Psoas muscle (tissue), 8 donors: ENCODE data around the gene GBP1. TPM values are rescaled to one million over a fixed set of nuclear protein-coding genes. Genes with fewer than 3 reads are reported as not detected.
A peak's percentile ranks its signal among the peaks of the same experiment; 100 is the strongest.
"Not testable (repeated sequence)": the region's sequence is repeated elsewhere in the genome, so short reads cannot be mapped to it uniquely, and the experiment has no call there.

ENCODE experiments used
- ATAC-seq, 4 donors: fragments of 200-7000 bp; cut with Tn5 transposase; one replicate each; pipeline ENCODE4 v1.9.1; 2020; ENCODE audit warnings: moderate library complexity in 3 of 4, mild to moderate bottlenecking in 2 of 4
- DNase-seq, 2 donors: peaks; one replicate each; pipeline ENCODE4 v3.0.0-alpha.2; 2020
- H3K27ac ChIP-seq: fragments of 200-600 bp; one replicate; pipeline ENCODE4 v1.8.0; 2022
- H3K27me3 ChIP-seq, 3 donors: fragments of 200-600 bp in 1 of 3; one replicate each; pipeline versions ENCODE4 v1.6.1 to v1.8.0; 2013 to 2022; ENCODE audit warnings: low read length in 2 of 3, mild to moderate bottlenecking in 2 of 3, moderate library complexity in 1 of 3; ENCODE audit not compliant: insufficient read depth in 3 of 3
- H3K36me3 ChIP-seq, 2 donors: fragments of 200-600 bp in 1 of 2; one replicate each; pipeline versions ENCODE4 v1.6.1 to v1.8.0; 2013 to 2022; ENCODE audit warnings: low read depth in 1 of 2, mild to moderate bottlenecking in 1 of 2, moderate library complexity in 1 of 2; ENCODE audit not compliant: insufficient read depth in 1 of 2
- H3K4me1 ChIP-seq: fragments of 200-600 bp; one replicate; pipeline ENCODE4 v1.8.0; 2022
- H3K4me3 ChIP-seq: fragments of 200-600 bp; one replicate; pipeline ENCODE4 v1.8.0; 2022; ENCODE audit warnings: mild to moderate bottlenecking
- H3K9me3 ChIP-seq: fragments of 200-600 bp; one replicate; pipeline ENCODE4 v1.8.0; 2022
- WGBS, 3 donors: extraction: QIAGEN DNeasy Blood & Tissue Kit; methylation state at CpG; one replicate each; pipeline versions ENCODE4 v1.1.6 to v1.1.7; 2013; 5-methylcytosine and 5-hydroxymethylcytosine counted together
- intact Hi-C, 2 donors: fragments of 100-400 bp; cut with DNase I; formaldehyde crosslinking; loops; one replicate each; pipeline versions ENCODE4 v1.11.0 to v1.14.2; 2022
- polyA plus RNA-seq, 3 donors: library from polyadenylated mRNA; stranded (reverse); fragments of 200-250 nt; gene quantifications; one replicate each; pipeline ENCODE4 v1.2.3, GENCODE V29; 2013
- total RNA-seq, 4 donors: library from RNA; stranded (reverse); fragmentation: NEBNext Ultra II Directional in 2 of 4; extraction: Animal tissue kit (Norgen Biotek cat#: 25700) in 2 of 4; gene quantifications; one replicate each; pipeline versions ENCODE4 v1.2.1 to v1.2.4, GENCODE V29; 2021 to 2023
- TF ChIP-seq, protein P1 (sequence below): fragments of 200-600 bp; IDR thresholded peaks from one replicate; pipeline ENCODE4 v1.8.0; 2022; ENCODE audit warnings: antibody characterized with exemption
- donor health status: healthy with polysubstance abuse.
- donor health status: DM: no; HTN: no; CAD: no; lungs with moderate emphysema.
- donor health status: Bipolar disorder and iron deficiency.
- donor health status: healthy.
- donor health status: DM: yes; HTN: yes; CAD: no.
- donor health status: DM: no; HTN: no; CAD: no.
- donor health status: DM: no; HTN: no; CAD: no.
- donor health status: DM: yes; HTN: yes; CAD: no.

GBP1 gene
- total and polyA plus RNA-seq, 7 donors: 1.7 to 4.1 (median 3.3) TPM

DNA sequence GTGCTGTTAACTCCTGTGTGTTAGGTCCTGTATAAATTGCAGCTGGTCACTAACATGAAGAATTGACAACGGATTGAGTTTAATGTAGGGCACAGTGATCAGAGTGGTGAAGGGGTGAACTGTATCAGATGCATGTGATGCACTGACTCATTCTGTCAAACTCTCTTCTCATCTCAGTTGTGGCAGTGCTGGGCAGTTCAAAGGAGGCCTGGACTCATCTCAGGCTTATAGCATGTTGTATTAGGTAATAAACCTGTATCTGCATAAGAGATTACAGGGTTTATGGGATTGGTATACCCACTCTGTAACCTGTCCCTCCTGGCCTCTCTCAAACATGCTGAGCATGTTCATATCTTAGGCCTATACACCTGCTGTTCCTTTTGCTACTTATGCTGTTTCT lies 29.9 kb downstream of the GBP1 start:
- intact Hi-C loops: no loop called here
- no peak overlapping the region for H3K27ac ChIP-seq
- no peaks in the 10 kb centered on the region for H3K27me3 ChIP-seq
- no peak overlapping the region for H3K4me3 ChIP-seq
- no peaks in the 10 kb centered on the region for H3K9me3 ChIP-seq
- no peak for DNase-seq
- TF ChIP-seq, protein P1, sequence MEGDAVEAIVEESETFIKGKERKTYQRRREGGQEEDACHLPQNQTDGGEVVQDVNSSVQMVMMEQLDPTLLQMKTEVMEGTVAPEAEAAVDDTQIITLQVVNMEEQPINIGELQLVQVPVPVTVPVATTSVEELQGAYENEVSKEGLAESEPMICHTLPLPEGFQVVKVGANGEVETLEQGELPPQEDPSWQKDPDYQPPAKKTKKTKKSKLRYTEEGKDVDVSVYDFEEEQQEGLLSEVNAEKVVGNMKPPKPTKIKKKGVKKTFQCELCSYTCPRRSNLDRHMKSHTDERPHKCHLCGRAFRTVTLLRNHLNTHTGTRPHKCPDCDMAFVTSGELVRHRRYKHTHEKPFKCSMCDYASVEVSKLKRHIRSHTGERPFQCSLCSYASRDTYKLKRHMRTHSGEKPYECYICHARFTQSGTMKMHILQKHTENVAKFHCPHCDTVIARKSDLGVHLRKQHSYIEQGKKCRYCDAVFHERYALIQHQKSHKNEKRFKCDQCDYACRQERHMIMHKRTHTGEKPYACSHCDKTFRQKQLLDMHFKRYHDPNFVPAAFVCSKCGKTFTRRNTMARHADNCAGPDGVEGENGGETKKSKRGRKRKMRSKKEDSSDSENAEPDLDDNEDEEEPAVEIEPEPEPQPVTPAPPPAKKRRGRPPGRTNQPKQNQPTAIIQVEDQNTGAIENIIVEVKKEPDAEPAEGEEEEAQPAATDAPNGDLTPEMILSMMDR: no peak
- 77 to 87% (median 77%) methylated on average over 1 of the region's 1 CpG for WGBS, 3 donors
- no peaks in the 10 kb centered on the region for H3K36me3 ChIP-seq
- no peaks in the 10 kb centered on the region for H3K4me1 ChIP-seq
- no peak for ATAC-seq

DNA sequence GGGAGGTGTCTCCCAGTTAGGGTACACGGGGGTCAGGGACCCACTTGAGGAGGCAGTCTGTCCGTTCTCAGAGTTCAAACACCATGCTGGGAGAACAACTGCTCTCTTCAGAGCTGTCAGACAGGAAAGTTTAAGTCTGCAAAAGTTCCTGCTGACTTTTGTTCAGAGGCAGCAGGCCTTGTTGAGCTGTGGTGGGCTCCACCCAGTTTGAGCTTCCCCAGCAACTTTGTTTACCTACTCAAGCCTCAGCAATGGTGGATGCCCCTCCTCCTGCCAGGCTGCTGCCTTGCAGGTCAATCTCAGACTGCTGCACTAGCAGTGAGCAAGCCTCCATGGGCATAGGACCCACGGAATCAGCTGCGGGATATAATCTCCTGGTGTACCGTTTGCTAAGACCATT lies 31.0 kb downstream of the GBP1 start:
- H3K9me3 ChIP-seq, H3K4me3 ChIP-seq, H3K4me1 ChIP-seq, DNase-seq, intact Hi-C loops, H3K27me3 ChIP-seq, ATAC-seq, H3K27ac ChIP-seq, H3K36me3 ChIP-seq: not testable (repeated sequence)
- WGBS, 3 donors: 88 to 92% (median 90%) methylated on average over 5 of the region's 5 CpGs

DNA sequence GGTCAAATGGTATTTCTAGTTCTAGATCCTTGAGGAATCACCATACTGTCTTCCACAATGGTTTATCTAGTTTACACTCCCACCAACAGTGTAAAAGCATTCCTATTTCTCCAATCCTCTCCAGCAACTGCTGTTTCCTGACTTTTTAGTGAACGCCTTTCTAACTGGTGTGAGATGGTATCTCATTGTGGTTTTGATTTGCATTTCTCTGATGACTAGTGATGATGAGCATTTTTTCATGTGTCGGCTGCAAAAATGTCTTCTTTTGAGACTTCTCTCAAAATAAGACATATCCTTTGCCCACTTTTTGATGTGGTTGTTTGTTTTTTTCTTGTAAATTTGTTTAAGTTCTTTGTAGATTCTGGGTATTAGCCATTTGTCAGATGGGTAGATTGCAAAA lies 36.0 kb downstream of the GBP1 start:
- 87 to 94% (median 89%) methylated on average over 2 of the region's 2 CpGs for WGBS, 3 donors
- H3K27ac ChIP-seq, H3K36me3 ChIP-seq, intact Hi-C loops, H3K9me3 ChIP-seq, H3K27me3 ChIP-seq, H3K4me1 ChIP-seq, H3K4me3 ChIP-seq, DNase-seq, ATAC-seq: not testable (repeated sequence)

DNA sequence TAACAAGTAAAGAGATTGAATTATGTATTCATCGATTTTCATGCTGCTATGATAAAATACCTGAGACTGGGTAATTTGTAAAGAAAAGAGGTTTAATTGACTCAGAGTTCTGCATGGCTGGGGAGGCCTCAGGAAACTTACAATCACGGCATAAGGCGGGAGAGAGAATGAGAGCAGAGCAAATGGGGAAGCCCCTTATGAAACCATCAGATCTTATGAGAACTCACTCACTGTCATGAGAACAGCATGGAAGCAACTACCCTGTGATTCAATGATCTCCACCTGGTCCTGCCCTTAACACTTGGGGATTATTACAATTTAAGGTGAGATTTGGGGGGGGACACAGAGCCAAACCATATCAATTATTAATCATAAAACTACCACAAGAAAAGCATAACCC lies 39.1 kb downstream of the GBP1 start:
- H3K4me3 ChIP-seq: no peak overlapping the region
- H3K36me3 ChIP-seq: no peaks in the 10 kb centered on the region
- TF ChIP-seq, protein P1: no peak
- DNase-seq: no peak
- WGBS, 3 donors: 89 to 96% (median 95%) methylated on average over 3 of the region's 3 CpGs
- intact Hi-C loops: no loop called here
- H3K4me1 ChIP-seq: no peaks in the 10 kb centered on the region
- peaks cover 4% of the 10 kb centered on the region for H3K9me3 ChIP-seq
- no peaks in the 10 kb centered on the region for H3K27me3 ChIP-seq
- H3K27ac ChIP-seq: no peak overlapping the region
- no peak for ATAC-seq

DNA sequence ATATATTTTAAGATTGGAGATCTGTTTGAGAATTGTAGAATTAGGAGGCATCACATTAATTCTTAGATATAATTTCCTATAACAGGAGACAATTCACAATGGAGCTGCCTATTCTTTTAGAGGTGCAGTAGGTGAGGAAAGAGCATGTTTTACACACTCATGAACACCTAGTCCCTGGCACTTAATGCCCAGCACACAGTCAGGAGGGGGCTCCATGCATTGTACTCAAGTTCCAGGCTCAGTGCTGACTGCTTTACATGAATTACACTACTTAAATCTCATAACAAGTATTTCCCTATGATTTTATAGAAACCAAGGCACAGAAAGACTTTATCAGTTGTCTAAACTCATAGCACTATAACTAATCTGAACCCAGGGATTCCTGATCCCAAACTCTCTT lies 42.0 kb downstream of the GBP1 start:
- Histone ChIP-seq H3K9me3 (no peaks in the 10 kb centered on the region), H3K4me3 (peak overlapping the region; percentile 63), H3K27ac (peak overlapping the region; percentile 60), H3K4me1 (no peaks in the 10 kb centered on the region), H3K27me3 (no peaks in the 10 kb centered on the region), H3K36me3 (no peaks in the 10 kb centered on the region)
- intact Hi-C loops: no loop called here
- DNase-seq (no peak), ATAC-seq (no peak)
- TF ChIP-seq, protein P1: no peak

DNA sequence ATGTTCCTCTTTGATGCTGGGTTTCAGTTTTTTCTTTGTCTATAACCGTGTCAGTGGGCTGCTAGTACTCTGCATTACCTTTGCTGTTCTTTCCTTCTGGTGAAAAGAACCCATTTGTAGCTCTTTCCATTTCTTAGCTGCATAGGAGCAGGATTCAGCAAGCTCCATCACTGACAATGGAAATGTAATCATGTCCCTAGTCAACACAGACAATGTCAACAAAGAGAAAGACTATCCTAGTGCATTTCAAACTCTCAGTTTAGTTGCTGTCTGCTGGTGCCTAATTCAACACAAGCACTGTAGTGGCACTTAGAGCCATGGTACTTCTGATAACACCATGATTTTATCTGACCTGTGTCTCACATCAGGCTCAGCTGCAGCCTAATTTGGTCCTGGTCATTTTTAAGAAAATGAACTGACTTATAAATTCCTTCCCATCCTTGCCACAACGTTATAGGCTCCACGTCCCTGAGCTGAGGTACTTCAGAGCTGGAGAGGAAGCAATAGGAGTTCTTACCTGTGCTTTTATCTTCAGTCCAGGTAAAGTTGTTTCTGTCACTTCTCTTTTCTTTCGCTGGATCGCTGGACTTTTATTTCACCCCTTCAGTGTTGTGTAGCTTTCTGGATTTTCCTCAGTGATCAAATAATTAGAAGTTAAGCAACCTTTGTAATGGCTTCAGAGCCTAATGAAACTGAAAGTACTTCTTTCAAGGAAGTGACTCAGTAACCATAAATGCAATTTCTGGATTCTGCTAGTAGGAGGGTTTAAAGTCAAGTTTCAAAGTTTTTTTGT lies 42.6 kb downstream of the GBP1 start, which contains the start of gene GBP3:
Gene GBP3 (minus strand): TSS at position 700 of the 793 bp plus-strand sequence. CDS start 2,145 bp downstream, outside the sequence.
- intact Hi-C loops: no loop called here

DNA sequence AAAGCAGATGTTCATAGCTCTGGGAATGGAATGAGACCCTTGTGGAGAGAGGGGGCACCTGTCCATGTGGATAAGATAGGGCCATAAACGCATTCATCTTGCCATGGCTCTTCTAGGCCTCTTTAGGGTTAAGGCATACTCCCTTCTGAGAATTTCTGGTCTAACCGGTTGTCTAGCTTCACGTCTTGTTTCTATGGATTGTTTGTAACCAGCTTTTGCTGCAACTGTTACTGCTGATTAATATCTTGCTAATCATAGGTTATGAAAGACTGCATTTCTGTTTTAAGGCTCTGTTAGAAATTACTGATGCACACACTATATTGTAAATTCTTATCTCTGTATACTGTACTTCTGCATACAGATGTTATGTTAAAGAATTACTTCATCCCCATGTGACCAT lies 46.7 kb downstream of the GBP1 start:
- intact Hi-C loops, H3K4me1 ChIP-seq, H3K27me3 ChIP-seq, DNase-seq, H3K27ac ChIP-seq, H3K9me3 ChIP-seq, H3K4me3 ChIP-seq, ATAC-seq: not testable (repeated sequence)
- H3K36me3 ChIP-seq: peaks cover 2 to 19% of the 10 kb centered on the region in 2 donors
- WGBS, 3 donors: 60 to 73% (median 65%) methylated on average over 3 of the region's 3 CpGs

More for the DNA sequence above, 42.6 kb downstream of the GBP1 start, which contains the start of gene GBP3:
- H3K27ac ChIP-seq: peak within 1 kb of the TSS; percentile 60
- 35 to 52% (median 36%) methylated on average over 5 of the region's 5 CpGs for WGBS, 3 donors
- H3K36me3 ChIP-seq: no peaks in the 10 kb centered on the region
- H3K4me1 ChIP-seq: no peaks in the 10 kb centered on the region
- no peaks in the 10 kb centered on the region for H3K27me3 ChIP-seq
- TF ChIP-seq, protein P1: no peak
- H3K4me3 ChIP-seq: peak within 1 kb of the TSS; percentile 63
- DNase-seq: no peak
- H3K9me3 ChIP-seq: no peaks in the 10 kb centered on the region
- peak in 1 of 4 donors; percentile 61 for ATAC-seq
